GM12873 (cell line): Measurements from ENCODE around the gene ST7.

Experiments
- TF ChIP-seq, protein P1 (sequence below): IDR thresholded peaks from 2 replicates; pipeline ENCODE4 v1.5.1; 2012; ENCODE audit warnings: low read depth, mild to moderate bottlenecking, moderate library complexity, low read length, control low read depth; ENCODE audit not compliant: insufficient read depth; ENCODE audit errors: missing control alignments

Gene ST7

GRCh38 chr7:116953372-116953905, at the start of gene ST7:
ST7 (plus strand) TSS chr7:116953501; CDS start chr7:116953541, 40 bp downstream.
- TF ChIP-seq, protein P1, sequence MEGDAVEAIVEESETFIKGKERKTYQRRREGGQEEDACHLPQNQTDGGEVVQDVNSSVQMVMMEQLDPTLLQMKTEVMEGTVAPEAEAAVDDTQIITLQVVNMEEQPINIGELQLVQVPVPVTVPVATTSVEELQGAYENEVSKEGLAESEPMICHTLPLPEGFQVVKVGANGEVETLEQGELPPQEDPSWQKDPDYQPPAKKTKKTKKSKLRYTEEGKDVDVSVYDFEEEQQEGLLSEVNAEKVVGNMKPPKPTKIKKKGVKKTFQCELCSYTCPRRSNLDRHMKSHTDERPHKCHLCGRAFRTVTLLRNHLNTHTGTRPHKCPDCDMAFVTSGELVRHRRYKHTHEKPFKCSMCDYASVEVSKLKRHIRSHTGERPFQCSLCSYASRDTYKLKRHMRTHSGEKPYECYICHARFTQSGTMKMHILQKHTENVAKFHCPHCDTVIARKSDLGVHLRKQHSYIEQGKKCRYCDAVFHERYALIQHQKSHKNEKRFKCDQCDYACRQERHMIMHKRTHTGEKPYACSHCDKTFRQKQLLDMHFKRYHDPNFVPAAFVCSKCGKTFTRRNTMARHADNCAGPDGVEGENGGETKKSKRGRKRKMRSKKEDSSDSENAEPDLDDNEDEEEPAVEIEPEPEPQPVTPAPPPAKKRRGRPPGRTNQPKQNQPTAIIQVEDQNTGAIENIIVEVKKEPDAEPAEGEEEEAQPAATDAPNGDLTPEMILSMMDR = no peak

DNA sequence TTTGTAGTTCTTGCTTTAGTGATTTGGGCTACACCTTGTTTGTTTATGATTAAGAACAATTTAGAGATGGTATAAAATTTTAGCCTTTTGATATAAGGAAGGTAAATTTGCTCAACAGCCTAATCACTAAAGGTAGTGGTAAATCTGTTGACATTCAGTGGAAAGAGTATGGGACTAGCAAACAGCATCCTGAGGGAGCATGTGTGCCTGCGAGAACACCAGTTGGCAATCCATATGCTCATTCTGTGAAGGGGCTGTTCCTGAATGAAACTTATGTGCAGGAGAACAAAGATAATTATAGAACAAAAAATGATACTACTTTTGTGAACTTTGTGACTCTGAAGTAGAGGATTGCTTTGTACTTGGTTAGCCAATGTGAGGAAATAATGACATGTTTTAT, 46.9 kb upstream of the ST7 start:
- TF ChIP-seq, protein P1 = no peak

DNA sequence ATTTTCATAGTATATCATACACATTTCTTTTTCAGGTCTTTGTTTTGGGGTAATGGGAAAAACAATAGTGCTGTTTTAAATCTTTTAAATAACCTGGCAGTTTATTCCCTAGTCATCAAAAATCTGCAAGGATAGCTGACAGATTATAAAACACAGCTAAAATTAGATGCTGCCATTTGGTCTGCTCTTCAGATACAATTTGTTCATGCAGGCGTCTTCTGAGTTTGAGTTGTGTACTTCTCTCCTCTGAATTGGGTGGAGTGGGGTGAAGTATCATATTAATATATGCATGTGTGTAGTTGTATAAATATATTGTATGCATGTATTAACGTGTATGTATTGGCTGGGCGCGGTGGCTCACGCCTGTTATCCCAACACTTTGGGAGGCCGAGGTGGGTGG, 42.9 kb upstream of the ST7 start:
- TF ChIP-seq, protein P1 = no peak

DNA sequence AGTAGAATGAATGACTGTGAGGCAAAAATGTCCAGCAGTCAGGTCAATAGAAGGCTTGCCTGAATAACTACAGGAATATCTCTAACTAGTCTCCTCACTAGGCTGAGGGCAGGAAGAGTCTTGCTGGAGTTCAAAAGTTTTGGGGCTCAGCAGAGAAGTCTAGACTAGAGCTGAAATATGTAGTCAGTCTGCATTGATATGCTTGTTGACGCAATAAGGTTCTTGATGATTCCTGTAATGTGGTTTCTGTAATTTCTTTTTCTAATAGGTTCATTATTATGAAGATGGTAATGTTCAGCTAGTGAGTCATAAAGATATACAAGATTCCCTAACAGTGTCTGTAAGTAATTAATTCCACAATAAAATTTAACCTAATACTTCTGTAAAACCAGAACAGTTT, 41.5 kb upstream of the ST7 start:
- TF ChIP-seq, protein P1 = no peak

GRCh38 chr7:116912269-116912909, 40.9 kb upstream of the ST7 start:
- TF ChIP-seq, protein P1 = no peak

GRCh38 chr7:116918704-116919103, 34.6 kb upstream of the ST7 start:
- TF ChIP-seq, protein P1 = no peak

GRCh38 chr7:116920359-116920758, 32.9 kb upstream of the ST7 start:
- TF ChIP-seq, protein P1 = no peak
